ENCODE results near the gene ADTRP. TPM values are rescaled to one million over a fixed set of nuclear protein-coding genes. Genes with fewer than 3 reads are reported as not detected.

Gene ADTRP
- total RNA-seq, 1 donor from 2014 or later, result 0.68 TPM

GRCh38 chr6:11705483-11705882 lies 73.1 kb downstream of the ADTRP start:
- H3K4me1 ChIP-seq (ENCODE audit: insufficient read depth, low read length), result peaks cover 3% of the 10 kb centered on the region
- H3K36me3 Mint-ChIP-seq (ENCODE audit: low read depth, unreplicated experiment), result peaks cover 1% of the 10 kb centered on the region
- H3K79me2 ChIP-seq (ENCODE audit: insufficient read depth, low read length), result no peaks in the 10 kb centered on the region
- no peak overlapping the region for H3K4me2 ChIP-seq (ENCODE audit: low read length)
- no peak overlapping the region for H3K4me3 ChIP-seq (ENCODE audit: insufficient read depth, low read depth, low read length)
- H3K4me3 Mint-ChIP-seq (ENCODE audit: unreplicated experiment), result no peak overlapping the region
- DNase-seq (ENCODE audit: low read depth), result no peak
- H3K36me3 ChIP-seq (ENCODE audit: insufficient read depth, low read length), result no peaks in the 10 kb centered on the region
- TF ChIP-seq EZH2 (IDR thresholded peaks at IDR 0.05; ENCODE audit: insufficient read depth, low read length) (no peak), CTCF (IDR thresholded peaks at IDR 0.05; ENCODE audit: insufficient read depth, low read depth, low read length) (no peak)
- H4K20me1 ChIP-seq (ENCODE audit: insufficient read depth, low read length), result no peaks in the 10 kb centered on the region
- H3K4me1 Mint-ChIP-seq (ENCODE audit: low read depth, unreplicated experiment), result peaks cover 3% of the 10 kb centered on the region
- H3K27me3 Mint-ChIP-seq (ENCODE audit: low read depth, unreplicated experiment), result no peaks in the 10 kb centered on the region
- no peak for FAIRE-seq
- H3K27me3 ChIP-seq (ENCODE audit: insufficient read depth, low read length), result no peaks in the 10 kb centered on the region
- no peaks in the 10 kb centered on the region for H3K9me3 ChIP-seq (ENCODE audit: insufficient read depth, low read depth, low read length)
- no peak overlapping the region for H2AFZ ChIP-seq (ENCODE audit: low read depth, low read length)
- no peaks in the 10 kb centered on the region for H3K9me3 Mint-ChIP-seq (ENCODE audit: unreplicated experiment)
- H3K9ac ChIP-seq (ENCODE audit: low read length), result no peak overlapping the region
- no peak overlapping the region for H3K27ac Mint-ChIP-seq (ENCODE audit: unreplicated experiment)
- no peak overlapping the region for H3K27ac ChIP-seq (ENCODE audit: low read depth, low read length)

GRCh38 chr6:11705069-11705468 lies 73.5 kb downstream of the ADTRP start:
- Histone ChIP-seq H3K27ac (ENCODE audit: low read depth, low read length) (no peak overlapping the region), H4K20me1 (ENCODE audit: insufficient read depth, low read length) (no peaks in the 10 kb centered on the region), H3K27me3 (ENCODE audit: insufficient read depth, low read length) (no peaks in the 10 kb centered on the region), H3K36me3 (ENCODE audit: insufficient read depth, low read length) (no peaks in the 10 kb centered on the region), H3K9ac (ENCODE audit: low read length) (no peak overlapping the region), H3K9me3 (ENCODE audit: insufficient read depth, low read depth, low read length) (no peaks in the 10 kb centered on the region), H3K4me1 (ENCODE audit: insufficient read depth, low read length) (peaks cover 3% of the 10 kb centered on the region), H2AFZ (ENCODE audit: low read depth, low read length) (no peak overlapping the region), H3K4me3 (ENCODE audit: insufficient read depth, low read depth, low read length) (no peak overlapping the region), H3K79me2 (ENCODE audit: insufficient read depth, low read length) (no peaks in the 10 kb centered on the region), H3K4me2 (ENCODE audit: low read length) (no peak overlapping the region)
- Mint-ChIP-seq H3K4me3 (ENCODE audit: unreplicated experiment) (no peak overlapping the region), H3K36me3 (ENCODE audit: low read depth, unreplicated experiment) (peaks cover 1% of the 10 kb centered on the region), H3K27ac (ENCODE audit: unreplicated experiment) (no peak overlapping the region), H3K9me3 (ENCODE audit: unreplicated experiment) (no peaks in the 10 kb centered on the region), H3K27me3 (ENCODE audit: low read depth, unreplicated experiment) (no peaks in the 10 kb centered on the region), H3K4me1 (ENCODE audit: low read depth, unreplicated experiment) (peaks cover 3% of the 10 kb centered on the region)
- DNase-seq (ENCODE audit: low read depth) (no peak), FAIRE-seq (no peak)
- TF ChIP-seq CTCF (IDR thresholded peaks at IDR 0.05; ENCODE audit: insufficient read depth, low read depth, low read length) (no peak), EZH2 (IDR thresholded peaks at IDR 0.05; ENCODE audit: insufficient read depth, low read length) (no peak)

GRCh38 chr6:11703725-11704124 lies 74.9 kb downstream of the ADTRP start:
- Histone ChIP-seq H2AFZ (ENCODE audit: low read depth, low read length) (no peak overlapping the region), H3K4me1 (ENCODE audit: insufficient read depth, low read length) (peaks cover 3% of the 10 kb centered on the region), H3K36me3 (ENCODE audit: insufficient read depth, low read length) (no peaks in the 10 kb centered on the region), H3K4me2 (ENCODE audit: low read length) (no peak overlapping the region), H3K4me3 (ENCODE audit: insufficient read depth, low read depth, low read length) (no peak overlapping the region), H3K9ac (ENCODE audit: low read length) (no peak overlapping the region), H3K9me3 (ENCODE audit: insufficient read depth, low read depth, low read length) (no peaks in the 10 kb centered on the region), H3K27me3 (ENCODE audit: insufficient read depth, low read length) (no peaks in the 10 kb centered on the region), H4K20me1 (ENCODE audit: insufficient read depth, low read length) (no peaks in the 10 kb centered on the region), H3K79me2 (ENCODE audit: insufficient read depth, low read length) (no peaks in the 10 kb centered on the region), H3K27ac (ENCODE audit: low read depth, low read length) (no peak overlapping the region)
- peaks cover 1% of the 10 kb centered on the region for H3K36me3 Mint-ChIP-seq (ENCODE audit: low read depth, unreplicated experiment)
- DNase-seq (ENCODE audit: low read depth) (no peak), FAIRE-seq (no peak)
- no peaks in the 10 kb centered on the region for H3K9me3 Mint-ChIP-seq (ENCODE audit: unreplicated experiment)
- no peak overlapping the region for H3K27ac Mint-ChIP-seq (ENCODE audit: unreplicated experiment)
- H3K4me3 Mint-ChIP-seq (ENCODE audit: unreplicated experiment), result no peak overlapping the region
- no peak for TF ChIP-seq EZH2 (IDR thresholded peaks at IDR 0.05; ENCODE audit: insufficient read depth, low read length)
- TF ChIP-seq CTCF (IDR thresholded peaks at IDR 0.05; ENCODE audit: insufficient read depth, low read depth, low read length), result no peak
- no peaks in the 10 kb centered on the region for H3K27me3 Mint-ChIP-seq (ENCODE audit: low read depth, unreplicated experiment)
- H3K4me1 Mint-ChIP-seq (ENCODE audit: low read depth, unreplicated experiment), result peaks cover 3% of the 10 kb centered on the region

Measured in astrocyte (in vitro differentiated cells and primary cell).